Measurements from ENCODE around the gene NCBP3. TPM values are rescaled to one million over a fixed set of nuclear protein-coding genes. Genes with fewer than 3 reads are reported as not detected.

NCBP3 gene
- total and polyA plus RNA-seq, 2 of the 4 experiments (the other 2 are of a cell fraction) = 10.8 to 13.5 TPM

DNA sequence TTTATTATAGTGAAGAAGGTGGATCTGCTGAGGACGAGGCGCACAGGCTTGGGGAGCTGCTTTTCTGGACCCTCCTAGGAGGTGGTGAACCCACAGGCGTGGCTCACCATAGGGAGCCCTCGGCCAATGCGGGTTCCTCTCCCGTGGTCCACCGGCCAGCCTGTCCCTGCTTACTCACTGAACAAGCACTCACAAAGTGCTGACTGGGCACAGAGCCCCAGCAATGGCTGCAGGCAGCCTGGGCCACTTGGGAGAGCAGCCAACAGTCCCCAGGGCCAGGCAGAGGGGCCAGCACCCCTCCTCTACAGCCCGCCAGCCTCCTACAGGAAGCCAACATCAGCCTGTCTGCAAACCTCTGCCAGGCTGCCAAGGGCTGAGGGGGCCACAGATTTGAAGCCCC is 19.1 kb upstream of the NCBP3 start:
- Histone ChIP-seq H4K20me1 (ENCODE audit: insufficient read depth, low read length) (no peaks in the 10 kb centered on the region), H3K9ac (ENCODE audit: low read depth, low read length) (no peak overlapping the region), H3K4ac (ENCODE audit: low read depth, low read length) (no peak overlapping the region), H3K4me1 (ENCODE audit: control insufficient read depth, insufficient read depth, low read length) (no peaks in the 10 kb centered on the region), H3K23ac (ENCODE audit: low read depth, low read length) (no peak overlapping the region), H3K4me2 (ENCODE audit: low read depth, low read length) (no peak overlapping the region), H2BK15ac (ENCODE audit: low read depth, low read length) (no peak overlapping the region), H3K9me3 (ENCODE audit: control insufficient read depth, insufficient read depth, low read length) (no peaks in the 10 kb centered on the region), H4K8ac (ENCODE audit: low read depth in 2 of 2, low read length in 2 of 2) (no peak overlapping the region), H3K79me1 (ENCODE audit: low read depth in 1 of 2, low read length in 2 of 2) (no peaks in the 10 kb centered on the region), H3K27me3 (ENCODE audit: control insufficient read depth, insufficient read depth, low read length) (no peaks in the 10 kb centered on the region), H4K5ac (ENCODE audit: low read depth, low read length) (no peak overlapping the region), H2AFZ (replicated peaks; ENCODE audit: low read length, poor library complexity) (no peak overlapping the region), H3K18ac (ENCODE audit: low read depth, low read length) (no peak overlapping the region), H4K91ac (ENCODE audit: insufficient read depth, low read depth, low read length) (no peak overlapping the region), H3K9me1 (ENCODE audit: insufficient read depth, low read length) (no peaks in the 10 kb centered on the region), H3K27ac (ENCODE audit: insufficient read depth, low read length) (no peak overlapping the region), H2BK120ac (ENCODE audit: low read depth, low read length) (no peak overlapping the region), H3K36me3 (ENCODE audit: control insufficient read depth, insufficient read depth, low read length) (peaks cover 14% of the 10 kb centered on the region), H2BK5ac (ENCODE audit: low read depth, low read length, poor library complexity, severe bottlenecking) (no peak overlapping the region), H3K14ac (replicated peaks; ENCODE audit: low read depth, low read length) (no peak overlapping the region), H3K56ac (ENCODE audit: extremely low read depth, insufficient read depth, low read length) (no peak overlapping the region), H2AK9ac (replicated peaks; ENCODE audit: low read depth, low read length, poor library complexity) (no peak overlapping the region), H2AK5ac (ENCODE audit: low read depth, low read length) (no peak overlapping the region), H2BK20ac (ENCODE audit: low read depth, low read length) (no peak overlapping the region), H3K4me3 (ENCODE audit: insufficient read depth, low read depth, low read length) (no peak overlapping the region)
- in situ Hi-C loops (cut with MboI; ENCODE audit: low sequenced_read_pairs) (no loop called here), dilution Hi-C loops (cut with HindIII; ENCODE audit: low sequenced_read_pairs, unreplicated experiment) (no loop called here), intact Hi-C loops (cut with micrococcal nuclease) (loop anchor here (10.0 kb wide), 1 partner anchor 210 kb away; no protein-coding TSS in a partner anchor)
- TF ChIP-seq FOS (IDR thresholded peaks at IDR 0.05; ENCODE audit: low read depth, low read length) = no peak
- TF ChIP-seq MAFK (IDR thresholded peaks at IDR 0.05; ENCODE audit: low read depth, low read length) = peak; percentile 87
- TF ChIP-seq, protein P1, sequence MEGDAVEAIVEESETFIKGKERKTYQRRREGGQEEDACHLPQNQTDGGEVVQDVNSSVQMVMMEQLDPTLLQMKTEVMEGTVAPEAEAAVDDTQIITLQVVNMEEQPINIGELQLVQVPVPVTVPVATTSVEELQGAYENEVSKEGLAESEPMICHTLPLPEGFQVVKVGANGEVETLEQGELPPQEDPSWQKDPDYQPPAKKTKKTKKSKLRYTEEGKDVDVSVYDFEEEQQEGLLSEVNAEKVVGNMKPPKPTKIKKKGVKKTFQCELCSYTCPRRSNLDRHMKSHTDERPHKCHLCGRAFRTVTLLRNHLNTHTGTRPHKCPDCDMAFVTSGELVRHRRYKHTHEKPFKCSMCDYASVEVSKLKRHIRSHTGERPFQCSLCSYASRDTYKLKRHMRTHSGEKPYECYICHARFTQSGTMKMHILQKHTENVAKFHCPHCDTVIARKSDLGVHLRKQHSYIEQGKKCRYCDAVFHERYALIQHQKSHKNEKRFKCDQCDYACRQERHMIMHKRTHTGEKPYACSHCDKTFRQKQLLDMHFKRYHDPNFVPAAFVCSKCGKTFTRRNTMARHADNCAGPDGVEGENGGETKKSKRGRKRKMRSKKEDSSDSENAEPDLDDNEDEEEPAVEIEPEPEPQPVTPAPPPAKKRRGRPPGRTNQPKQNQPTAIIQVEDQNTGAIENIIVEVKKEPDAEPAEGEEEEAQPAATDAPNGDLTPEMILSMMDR (conservative IDR thresholded peaks at IDR 0.05; ENCODE audit: low read depth, low read length) = no peak
- no CpG with 5 or more reads among the region's 8 CpGs for WGBS, 2 experiments (ENCODE audit: extremely low coverage in 2 of 2, insufficient read length in 1 of 2)
- no TSS peak for BruUV-seq (replicated peaks)
- ChIA-PET POLR2A (ENCODE audit: unreplicated experiment) (no interaction called here), CTCF (no interaction called here)
- ATAC-seq (ENCODE audit: low read depth) (no peak; the same call in 1 of the 2 replicates), DNase-seq (no peak)

Measured in IMR-90 (cell line).